AML-193 (cell line): Measurements from ENCODE around the gene PRR18.
A peak's percentile ranks its signal among the peaks of the same experiment; 100 is the strongest.

Experiments used
- DNase-seq, 2 experiments: peaks; one replicate each; lab custom pipeline; 2025; lab: John Stamatoyannopoulos, UW

Gene PRR18

DNA sequence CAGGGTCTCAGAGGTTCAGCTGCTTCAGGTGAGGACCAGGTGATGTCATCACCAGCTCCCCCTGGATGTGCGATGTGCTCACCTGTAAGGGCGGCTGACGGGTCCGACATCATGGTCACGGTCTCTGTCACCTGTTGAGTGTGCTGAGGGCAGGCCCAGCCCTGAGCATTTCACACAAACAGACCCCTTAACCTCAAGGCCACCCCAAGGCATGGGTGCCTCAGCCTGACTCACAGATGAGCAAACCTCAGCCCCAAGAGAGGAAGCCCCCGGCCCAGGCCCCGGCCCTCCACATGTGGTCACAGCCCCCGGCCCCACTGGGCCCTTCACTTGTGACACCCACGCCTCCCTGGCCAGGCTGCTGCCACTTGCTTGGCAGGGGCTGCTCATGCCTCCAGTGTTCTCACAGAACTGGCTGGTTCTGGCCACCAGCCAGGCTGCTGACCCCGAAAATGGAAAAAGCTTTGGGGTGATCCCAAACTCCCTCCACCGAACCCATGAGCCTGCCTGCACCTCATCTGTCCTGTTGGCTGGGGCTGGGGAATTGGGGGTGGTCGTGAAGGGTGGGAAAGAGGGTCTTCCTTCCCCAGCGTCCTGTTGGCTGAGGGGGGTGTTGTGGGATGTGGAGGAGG lies 33.3 kb downstream of the PRR18 start:
- DNase-seq, result no peak

DNA sequence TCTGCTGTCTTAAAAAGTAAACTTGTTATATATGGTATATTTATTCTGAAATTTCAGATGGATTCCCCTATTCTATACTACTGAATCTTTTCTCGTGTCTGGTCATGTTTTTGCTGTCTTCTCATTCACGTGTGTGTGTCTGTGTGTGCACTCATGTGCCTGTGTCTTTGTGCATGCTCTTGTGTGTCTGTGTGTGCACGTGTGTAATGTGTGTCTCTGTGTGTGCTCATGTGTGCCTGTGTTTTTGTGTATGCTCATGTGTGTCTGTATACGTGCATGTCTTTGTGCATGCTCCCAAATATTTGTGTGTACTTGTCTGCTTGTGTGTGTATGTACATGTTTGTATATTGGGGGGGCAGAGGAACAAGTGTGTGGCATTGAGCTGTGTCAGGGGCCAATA lies 34.0 kb downstream of the PRR18 start:
- DNase-seq, result no peak

DNA sequence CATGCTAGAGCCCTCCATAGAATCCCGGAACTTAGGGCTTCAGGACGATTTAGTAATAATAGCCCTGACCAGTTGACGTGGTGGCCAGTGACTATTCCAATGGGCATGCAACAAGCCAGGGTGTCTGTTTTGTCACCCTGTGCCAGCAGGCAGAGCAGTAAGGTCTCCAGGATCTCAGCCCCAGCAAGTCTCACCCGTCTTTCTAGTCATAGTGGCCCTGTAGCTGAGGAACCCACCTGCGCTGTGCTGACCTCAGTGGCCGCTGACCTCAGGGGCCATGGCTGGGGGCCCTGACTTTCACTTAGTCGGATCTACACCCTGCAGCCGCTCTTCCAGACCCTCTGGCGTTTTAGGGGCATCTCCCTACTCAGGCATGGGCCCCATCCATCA lies 36.8 kb downstream of the PRR18 start:
- no peak for DNase-seq

DNA sequence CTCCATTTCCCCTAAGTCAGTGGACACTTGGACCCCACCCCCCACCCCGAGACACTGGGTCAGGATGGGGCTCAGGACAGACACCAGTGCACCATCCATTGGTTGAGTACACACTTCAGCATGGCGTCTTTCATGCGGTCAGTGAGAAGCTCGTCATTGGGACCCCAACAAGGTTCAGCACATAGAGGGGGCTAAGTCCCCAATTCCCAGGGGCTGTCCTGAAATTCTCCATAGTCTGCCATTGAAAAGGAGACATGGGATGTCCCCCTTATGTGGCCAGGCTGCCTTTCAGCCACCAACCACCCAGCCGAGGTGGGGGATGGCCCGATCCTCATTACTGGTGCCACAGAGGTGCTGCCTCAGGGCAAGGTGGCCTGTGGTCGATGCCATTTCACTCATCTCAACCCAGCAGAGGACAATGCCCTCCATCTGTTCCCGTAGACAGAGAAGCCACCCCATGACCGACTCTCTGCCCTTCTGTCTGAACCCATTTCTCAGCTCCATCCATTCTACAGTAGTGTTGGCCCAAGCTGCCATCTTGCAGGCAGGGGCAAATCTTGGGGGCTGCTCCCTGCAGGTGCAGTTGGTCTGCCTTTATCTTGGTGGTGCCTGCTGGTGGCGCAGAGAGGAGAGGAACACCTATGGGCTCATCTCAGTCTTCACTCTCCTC lies 37.4 kb downstream of the PRR18 start:
- DNase-seq, result no peak

DNA sequence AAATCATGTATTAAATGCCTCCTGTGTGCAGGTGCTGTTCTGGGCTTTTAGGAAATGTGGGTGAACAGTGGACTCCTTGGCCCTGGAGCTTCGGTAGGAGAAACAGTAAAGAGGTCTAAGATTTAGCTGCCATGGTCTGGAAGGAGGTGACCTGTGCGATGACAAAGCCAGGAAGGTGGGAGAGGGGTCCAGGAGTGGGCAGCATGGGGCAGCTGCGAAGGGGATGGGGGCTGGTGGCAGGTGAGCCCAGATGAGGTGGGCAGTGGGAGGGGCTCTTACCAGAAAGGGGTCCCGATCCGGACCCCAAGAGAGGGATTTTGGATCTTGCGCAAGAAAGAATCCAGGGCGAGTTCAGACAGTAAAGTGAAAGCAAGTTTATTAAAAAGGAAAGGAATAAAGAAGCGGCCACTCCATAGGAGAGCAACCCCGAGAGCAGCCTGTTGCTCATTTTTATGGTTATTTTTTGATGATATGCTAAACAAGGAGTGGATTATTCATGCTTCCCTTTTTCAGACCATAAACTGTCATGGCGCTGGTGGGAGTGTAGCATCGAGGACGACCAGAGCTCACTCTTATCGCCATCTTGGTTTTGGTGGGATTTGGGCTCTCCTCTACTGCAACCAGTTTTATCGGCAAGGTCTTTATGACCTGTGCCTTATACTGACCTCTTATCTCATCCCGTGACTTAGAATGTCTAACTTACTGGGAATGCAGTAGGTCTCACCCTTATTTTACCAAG lies 38.7 kb downstream of the PRR18 start:
- DNase-seq, result no peak

DNA sequence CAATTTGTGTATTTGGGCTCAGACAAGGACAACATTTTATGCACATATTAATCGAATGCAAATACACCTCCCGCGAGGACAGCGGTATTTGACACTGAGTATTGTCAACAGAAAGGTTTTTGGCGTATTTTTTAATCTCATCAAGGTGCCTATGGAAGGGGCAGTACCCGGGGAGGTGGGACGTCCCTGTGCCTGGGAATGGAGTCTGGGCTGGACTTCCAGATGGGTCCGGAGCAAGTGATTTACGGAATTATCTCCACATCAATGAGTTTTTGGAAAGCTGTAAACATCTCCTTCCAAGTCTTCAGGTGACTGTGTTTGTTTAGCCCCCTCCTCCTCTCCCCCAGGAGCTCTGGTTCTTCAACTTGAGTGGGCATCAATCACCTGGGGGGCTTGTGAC lies 39.8 kb downstream of the PRR18 start:
- DNase-seq, result no peak

DNA sequence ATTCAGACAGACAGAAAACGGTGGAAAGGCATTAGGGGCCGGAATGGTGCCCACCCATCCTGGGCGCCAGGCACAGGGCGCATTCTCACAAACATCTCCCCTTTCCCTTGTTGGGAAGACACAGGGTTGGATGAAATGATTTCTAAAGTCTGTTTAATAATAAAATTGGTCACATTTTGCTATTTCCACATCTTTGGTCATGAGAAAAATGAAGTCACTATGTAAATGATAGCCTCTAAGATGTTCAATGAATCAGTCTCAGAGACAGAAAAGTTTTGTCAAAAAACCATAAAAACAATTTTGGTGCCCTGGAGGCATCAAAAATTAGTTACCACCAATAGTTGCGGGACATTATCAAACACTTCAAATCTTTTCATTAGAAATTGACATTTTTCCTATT lies 40.7 kb downstream of the PRR18 start:
- DNase-seq, result no peak

DNA sequence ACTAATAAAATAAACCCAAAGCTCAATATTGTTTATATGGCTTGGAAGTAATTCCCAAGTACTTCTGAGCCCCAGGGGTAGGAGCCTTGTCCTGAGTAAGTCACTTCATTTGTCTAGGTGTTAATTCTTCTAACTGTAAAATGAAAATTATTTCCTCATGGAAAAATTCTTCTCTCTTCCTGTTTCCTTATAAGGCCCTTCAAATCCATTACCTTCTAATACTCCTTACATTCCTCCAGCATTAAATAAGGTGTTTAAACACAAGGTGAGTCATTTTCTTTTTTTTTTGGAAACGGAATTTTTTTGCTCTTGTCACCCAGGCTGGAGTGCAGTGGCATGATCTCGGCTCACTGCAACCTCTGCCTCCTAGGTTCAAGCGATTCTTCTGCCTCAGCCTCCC lies 41.9 kb downstream of the PRR18 start:
- DNase-seq, result no peak

DNA sequence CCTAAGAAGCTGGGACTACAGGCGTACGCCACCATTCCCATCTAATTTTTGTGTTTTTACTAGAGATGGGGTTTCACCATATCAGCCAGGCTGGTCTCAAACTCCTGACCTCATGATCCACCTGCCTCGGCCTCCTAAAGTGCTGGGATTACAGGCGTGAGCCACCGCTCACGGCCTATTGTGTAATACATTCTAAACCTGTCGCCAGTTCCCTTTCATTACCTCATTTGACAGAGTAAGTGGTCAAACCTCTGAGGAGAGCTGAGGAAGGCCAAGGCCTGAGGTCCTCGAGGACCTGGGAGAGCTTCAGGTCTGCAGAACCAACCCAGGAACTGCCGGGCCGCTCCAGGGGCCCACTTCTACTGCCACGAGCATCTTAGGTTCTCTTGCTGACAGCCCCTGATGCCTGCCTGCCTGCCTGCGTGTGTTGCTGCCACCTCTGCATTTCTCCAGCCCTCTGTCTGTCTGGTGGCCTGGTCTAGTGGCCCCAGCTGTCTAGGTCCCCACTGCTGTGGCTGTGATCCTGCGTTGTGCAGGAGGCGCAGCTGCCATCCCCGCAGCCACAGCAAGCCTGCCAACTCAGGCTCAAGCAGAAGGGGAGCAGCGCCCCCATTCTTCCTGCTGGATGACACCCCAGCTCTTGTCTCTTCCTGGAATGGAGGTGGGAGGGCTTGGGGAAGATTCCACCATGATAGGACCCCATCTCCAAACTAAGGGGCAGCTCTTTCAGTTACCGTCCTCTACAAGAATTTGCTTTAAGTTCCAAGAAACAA lies 45.3 kb downstream of the PRR18 start:
- no peak for DNase-seq

DNA sequence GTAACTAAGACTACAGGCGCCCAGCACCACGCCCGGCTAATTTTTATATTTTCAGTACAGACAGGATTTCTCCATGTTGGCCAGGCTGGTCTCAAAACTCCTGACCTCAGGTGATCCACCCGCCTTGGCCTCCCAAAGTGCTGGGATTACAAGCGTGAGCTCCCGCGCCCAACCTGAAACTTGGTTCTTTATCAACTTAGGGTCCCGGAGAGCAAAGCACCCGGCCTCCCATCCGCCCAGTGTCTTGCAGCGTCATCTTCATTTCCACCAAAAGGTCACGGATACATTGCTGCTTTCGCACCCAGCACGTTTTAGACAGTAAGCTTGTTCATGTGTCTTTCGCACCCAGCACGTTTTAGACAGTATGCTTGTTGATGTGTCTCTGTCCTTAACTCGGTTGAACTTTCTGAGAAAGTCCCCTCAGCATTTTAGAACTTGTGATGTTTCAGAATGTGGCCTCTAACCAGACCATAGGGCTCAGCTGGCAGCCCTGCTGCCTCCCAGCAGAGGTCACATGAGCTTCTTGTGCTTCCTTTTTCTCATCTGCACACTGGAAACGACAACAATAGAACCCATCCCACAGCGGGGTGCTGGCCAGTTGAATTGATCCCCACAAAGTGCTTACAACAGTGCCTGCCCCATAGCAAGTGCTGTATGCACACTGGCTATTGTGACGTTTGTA lies 48.8 kb downstream of the PRR18 start:
- peak; percentile 79 to 84 for DNase-seq

DNA sequence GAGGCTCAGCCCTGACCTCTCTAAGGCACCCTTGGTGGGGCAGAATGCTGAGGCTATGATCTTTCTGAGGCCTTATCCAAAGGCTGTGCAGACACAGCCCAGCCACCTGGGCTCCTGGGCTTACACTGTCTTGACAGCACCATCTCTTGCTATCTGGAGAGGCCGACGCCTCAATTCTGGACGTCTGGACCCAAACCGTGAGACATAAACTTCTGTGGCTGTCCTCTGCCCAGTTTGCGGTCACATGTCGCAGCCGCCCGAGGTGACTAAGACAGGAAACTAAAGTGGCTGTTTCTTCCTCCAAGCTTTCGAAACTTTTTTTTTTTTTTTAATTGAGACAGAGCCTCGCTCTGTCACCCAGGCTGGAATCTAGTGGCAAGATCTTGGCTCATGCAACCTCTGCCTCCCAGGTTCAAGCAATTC lies 49.3 kb downstream of the PRR18 start:
- peak; percentile 93 to 96 for DNase-seq

DNA sequence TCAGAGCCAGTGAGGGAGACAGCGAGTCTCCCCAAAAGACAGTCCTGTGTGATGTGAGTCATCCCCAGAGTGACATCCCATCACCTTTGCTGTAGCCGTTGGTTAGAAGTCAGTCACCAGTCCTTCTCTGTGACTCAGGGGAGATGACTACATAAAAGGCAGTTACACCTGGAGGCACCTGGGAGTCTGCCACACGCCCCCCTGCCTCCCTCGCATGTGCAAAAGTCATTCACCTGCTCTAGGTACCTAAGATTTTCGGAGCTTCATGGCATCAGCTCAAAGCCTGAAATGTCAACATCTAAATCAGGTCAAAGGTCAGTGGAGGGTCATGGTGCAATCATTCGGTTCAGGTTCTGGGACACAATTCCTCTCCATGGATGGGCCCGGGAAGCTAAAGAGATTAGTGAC lies 50.3 kb downstream of the PRR18 start:
- DNase-seq, result no peak
